Subcutaneous adipose tissue (tissue), 4 donors: ENCODE data around the gene MPL. TPM values are rescaled to one million over a fixed set of nuclear protein-coding genes. Genes with fewer than 3 reads are reported as not detected.

Source experiments
- CTCF ChIP-seq: fragments of 450-650 bp; IDR thresholded peaks from one replicate; pipeline ENCODE4 v1.5.1; 2016; ENCODE audit warnings: low read depth, mild to moderate bottlenecking, control low read depth, antibody characterized with exemption, moderate library complexity
- total RNA-seq, 4 donors: library from RNA; depleted of rRNA; stranded (reverse); fragments of >200 nt; gene quantifications; one replicate each; pipeline ENCODE4 v1.1.0, GENCODE V29; 2016

Gene MPL
- total RNA-seq, 4 donors from 2014 or later = 0.38 TPM; not detected in 3

GRCh38 chr1:43325381-43325780 is 12.2 kb upstream of the MPL start:
- TF ChIP-seq CTCF = no peak

- TF ChIP-seq CTCF = no peak
Observed at GRCh38 chr1:43327549-43328292, 9.9 kb upstream of the MPL start.

- TF ChIP-seq CTCF = no peak
Observed at GRCh38 chr1:43329995-43330751, 7.4 kb upstream of the MPL start.

GRCh38 chr1:43331688-43332087 is 5.9 kb upstream of the MPL start:
- TF ChIP-seq CTCF = no peak

GRCh38 chr1:43334453-43335205 is 3.0 kb upstream of the MPL start:
- TF ChIP-seq CTCF = no peak

GRCh38 chr1:43338001-43338400 is 383 bp downstream of the MPL start:
- TF ChIP-seq CTCF = no peak
